ENCODE results near the gene C1orf21. TPM values are rescaled to one million over a fixed set of nuclear protein-coding genes. Genes with fewer than 3 reads are reported as not detected.
"Not testable (repeated sequence)": the region's sequence is repeated elsewhere in the genome, so short reads cannot be mapped to it uniquely, and the experiment has no call there.

C1orf21 gene
- total and polyA plus RNA-seq, 2 of the 4 experiments (the other 2 are of a cell fraction): 6.4 to 9.9 TPM

- H3K4ac ChIP-seq (ENCODE audit: low read depth, low read length); H2BK15ac ChIP-seq (ENCODE audit: low read depth, low read length); H3K4me2 ChIP-seq (ENCODE audit: low read depth, low read length); H4K20me1 ChIP-seq (ENCODE audit: insufficient read depth, low read length); H3K27ac ChIP-seq (ENCODE audit: insufficient read depth, low read length); H3K23ac ChIP-seq (ENCODE audit: low read depth, low read length); H4K5ac ChIP-seq (ENCODE audit: low read depth, low read length); H2AFZ ChIP-seq (replicated peaks; ENCODE audit: low read length, poor library complexity); H3K9me3 ChIP-seq (ENCODE audit: control insufficient read depth, insufficient read depth, low read length); H3K4me1 ChIP-seq (ENCODE audit: control insufficient read depth, insufficient read depth, low read length); dilution Hi-C loops (cut with HindIII; ENCODE audit: low sequenced_read_pairs, unreplicated experiment); H2BK120ac ChIP-seq (ENCODE audit: low read depth, low read length); H4K91ac ChIP-seq (ENCODE audit: insufficient read depth, low read depth, low read length); in situ Hi-C loops (cut with MboI; ENCODE audit: low sequenced_read_pairs); H3K4me3 ChIP-seq (ENCODE audit: insufficient read depth, low read depth, low read length); H2AK5ac ChIP-seq (ENCODE audit: low read depth, low read length); H3K27me3 ChIP-seq (ENCODE audit: control insufficient read depth, insufficient read depth, low read length); BruUV-seq (replicated peaks); H2BK20ac ChIP-seq (ENCODE audit: low read depth, low read length); ATAC-seq (ENCODE audit: low read depth); POLR2A ChIA-PET (ENCODE audit: unreplicated experiment); H3K18ac ChIP-seq (ENCODE audit: low read depth, low read length); intact Hi-C loops (cut with micrococcal nuclease); H3K9ac ChIP-seq (ENCODE audit: low read depth, low read length); H2AK9ac ChIP-seq (replicated peaks; ENCODE audit: low read depth, low read length, poor library complexity); H3K36me3 ChIP-seq (ENCODE audit: control insufficient read depth, insufficient read depth, low read length); H3K56ac ChIP-seq (ENCODE audit: extremely low read depth, insufficient read depth, low read length); H4K8ac ChIP-seq (ENCODE audit: low read depth in 2 of 2, low read length in 2 of 2); CTCF ChIA-PET; H3K79me1 ChIP-seq (ENCODE audit: low read depth in 1 of 2, low read length in 2 of 2); H3K9me1 ChIP-seq (ENCODE audit: insufficient read depth, low read length); DNase-seq; H3K14ac ChIP-seq (replicated peaks; ENCODE audit: low read depth, low read length); H2BK5ac ChIP-seq (ENCODE audit: low read depth, low read length, poor library complexity, severe bottlenecking): not testable (repeated sequence)
- no CpG with 5 or more reads among the region's 1 CpG for WGBS, 2 experiments (ENCODE audit: extremely low coverage in 2 of 2, insufficient read length in 1 of 2)
These were observed 49.0 kb upstream of the C1orf21 start for GRCh38 chr1:184337865-184338264.
